Activated naive CD4-positive, alpha-beta T cell (primary cell): ENCODE measurements around the gene SLC43A1.
"Not testable (repeated sequence)": the region's sequence is repeated elsewhere in the genome, so short reads cannot be mapped to it uniquely, and the experiment has no call there.

Experiments used
- DNase-seq, 4 experiments: peaks; one replicate each; lab custom pipeline; 2025; lab: John Stamatoyannopoulos, UW

SLC43A1 gene

GRCh38 chr11:57460758-57461749 is 54.4 kb downstream of the SLC43A1 start:
- no peak for DNase-seq

GRCh38 chr11:57460022-57460757 is 55.3 kb downstream of the SLC43A1 start, which contains the start of gene RTN4RL2:
TSS of gene RTN4RL2 (plus strand) at chr11:57460528. CDS start at chr11:57460866, 338 bp downstream.
- peak in 1 of 4 experiments; percentile 13 for DNase-seq

GRCh38 chr11:57459164-57460021 is 56.1 kb downstream of the SLC43A1 start:
- DNase-seq: peak in 1 of 4 experiments; percentile 19

- DNase-seq: peak in 1 of 4 experiments; percentile 36
These were observed 56.9 kb downstream of the SLC43A1 start for GRCh38 chr11:57458410-57459163.

- no peak for DNase-seq
These were observed 57.5 kb downstream of the SLC43A1 start for GRCh38 chr11:57458060-57458409.

GRCh38 chr11:57457643-57458023 is 57.9 kb downstream of the SLC43A1 start:
- no peak for DNase-seq

GRCh38 chr11:57456960-57457642 is 58.4 kb downstream of the SLC43A1 start:
- DNase-seq: peak; percentile 43 to 66 (median 52)

- no peak for DNase-seq
These were observed 61.8 kb downstream of the SLC43A1 start for GRCh38 chr11:57453543-57454177.

- DNase-seq: no peak
These were observed 69.4 kb downstream of the SLC43A1 start for GRCh38 chr11:57446055-57446454.

- DNase-seq: not testable (repeated sequence)
These were observed 70.4 kb downstream of the SLC43A1 start for GRCh38 chr11:57445122-57445394.

GRCh38 chr11:57444362-57445121 is 71.0 kb downstream of the SLC43A1 start:
- no peak for DNase-seq

- no peak for DNase-seq
These were observed 74.6 kb downstream of the SLC43A1 start for GRCh38 chr11:57440744-57441414.

- DNase-seq: no peak
These were observed 75.7 kb downstream of the SLC43A1 start for GRCh38 chr11:57439786-57440185.

- no peak for DNase-seq
These were observed 76.9 kb downstream of the SLC43A1 start for GRCh38 chr11:57438345-57439285.

GRCh38 chr11:57436031-57436430 is 79.5 kb downstream of the SLC43A1 start:
- DNase-seq: no peak

- DNase-seq: no peak
These were observed 80.6 kb downstream of the SLC43A1 start for GRCh38 chr11:57434640-57435546.
